ENCODE results near the gene MTUS2.

MTUS2 gene

GRCh38 chr13:29073755-29074154 lies 253.6 kb downstream of the MTUS2 start:
- Histone ChIP-seq H3K9ac (ENCODE audit: low read length) (no peak overlapping the region), H3K27me3 (ENCODE audit: control insufficient read depth, insufficient read depth, low read length) (no peaks in the 10 kb centered on the region), H3K4me1 (ENCODE audit: control insufficient read depth, insufficient read depth, low read length) (peaks cover 15% of the 10 kb centered on the region; the same call in 1 of the 2 replicates), H3K27ac (ENCODE audit: low read depth, low read length) (no peak overlapping the region), H3K36me3 (ENCODE audit: control insufficient read depth, insufficient read depth, low read length) (no peaks in the 10 kb centered on the region), H3K9me3 (ENCODE audit: control insufficient read depth, insufficient read depth, low read depth, low read length) (no peaks in the 10 kb centered on the region), H3K4me3 (ENCODE audit: low read depth, low read length) (no peak overlapping the region)

DNA sequence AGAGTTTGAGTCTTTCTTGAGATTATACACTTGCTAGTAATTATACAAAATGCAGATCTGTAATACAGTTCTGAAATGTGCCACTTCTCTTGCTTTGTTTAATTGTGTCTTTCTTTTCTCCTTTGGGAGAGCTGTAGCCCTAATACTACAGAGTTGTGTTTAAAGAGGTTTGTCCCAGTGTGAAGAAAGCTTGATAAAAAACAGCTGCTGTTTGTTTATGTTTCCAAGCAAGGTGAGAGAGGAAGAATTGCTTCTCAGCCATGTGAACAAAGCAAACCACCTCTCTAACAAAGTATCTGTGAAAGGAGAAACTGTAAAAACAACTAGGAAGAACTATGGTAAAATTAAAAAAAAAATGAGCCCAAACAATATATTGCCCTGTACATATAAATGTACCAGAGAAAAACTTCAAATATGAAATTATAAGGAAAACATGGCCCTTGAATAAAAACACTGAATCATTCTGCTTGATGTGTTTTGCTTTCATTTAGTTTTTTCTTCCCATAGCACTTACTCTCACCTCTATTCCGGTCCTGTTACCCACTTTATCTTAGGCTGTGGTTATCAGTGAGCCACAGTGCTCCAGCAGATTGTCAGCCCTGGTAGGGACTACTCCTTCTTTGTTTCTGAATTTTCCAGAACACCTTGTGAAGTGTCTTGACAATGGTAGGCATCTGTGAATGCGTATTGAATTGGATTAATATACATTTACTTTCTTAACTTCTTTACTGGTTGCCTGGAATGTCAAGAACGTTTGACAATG lies 257.1 kb downstream of the MTUS2 start:
- Histone ChIP-seq H3K27me3 (ENCODE audit: control insufficient read depth, insufficient read depth, low read length) (no peaks in the 10 kb centered on the region), H3K36me3 (ENCODE audit: control insufficient read depth, insufficient read depth, low read length) (no peaks in the 10 kb centered on the region), H3K4me1 (ENCODE audit: control insufficient read depth, insufficient read depth, low read length) (peaks cover 4% of the 10 kb centered on the region; the same call in 1 of the 2 replicates), H3K4me3 (ENCODE audit: low read depth, low read length) (no peak overlapping the region), H3K27ac (ENCODE audit: low read depth, low read length) (no peak overlapping the region), H3K9me3 (ENCODE audit: control insufficient read depth, insufficient read depth, low read depth, low read length) (no peaks in the 10 kb centered on the region), H3K9ac (ENCODE audit: low read length) (no peak overlapping the region)

DNA sequence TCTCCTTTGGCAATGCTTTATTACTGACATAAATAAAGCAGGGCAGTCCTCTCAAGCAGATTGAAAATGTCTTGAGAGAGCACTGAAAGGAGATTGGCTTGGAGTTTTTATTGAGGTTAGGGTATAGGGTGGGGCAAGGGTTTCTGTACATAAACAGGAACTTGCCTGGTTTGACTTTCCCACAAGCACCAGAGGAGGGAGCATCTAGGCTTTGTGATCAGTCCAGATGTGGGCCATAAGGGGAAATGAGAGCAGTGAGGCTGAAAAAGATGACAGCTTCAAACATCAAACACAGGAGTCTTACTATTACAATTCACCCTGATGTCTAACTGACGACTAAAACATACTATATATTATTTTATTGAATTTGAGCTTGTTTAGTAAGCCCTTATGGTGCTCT lies 260.9 kb downstream of the MTUS2 start:
- no peak overlapping the region for H3K4me3 ChIP-seq (ENCODE audit: low read depth, low read length)

GRCh38 chr13:29081697-29082440 lies 261.7 kb downstream of the MTUS2 start:
- Histone ChIP-seq H3K27me3 (ENCODE audit: control insufficient read depth, insufficient read depth, low read length) (no peaks in the 10 kb centered on the region), H3K36me3 (ENCODE audit: control insufficient read depth, insufficient read depth, low read length) (no peaks in the 10 kb centered on the region), H3K9me3 (ENCODE audit: control insufficient read depth, insufficient read depth, low read depth, low read length) (no peaks in the 10 kb centered on the region), H3K9ac (ENCODE audit: low read length) (no peak overlapping the region), H3K4me3 (ENCODE audit: low read depth, low read length) (no peak overlapping the region), H3K4me1 (ENCODE audit: control insufficient read depth, insufficient read depth, low read length) (no peaks in the 10 kb centered on the region), H3K27ac (ENCODE audit: low read depth, low read length) (no peak overlapping the region)

More for the DNA sequence above, 260.9 kb downstream of the MTUS2 start:
- Histone ChIP-seq H3K9ac (ENCODE audit: low read length) (no peak overlapping the region), H3K27ac (ENCODE audit: low read depth, low read length) (no peak overlapping the region), H3K36me3 (ENCODE audit: control insufficient read depth, insufficient read depth, low read length) (no peaks in the 10 kb centered on the region), H3K9me3 (ENCODE audit: control insufficient read depth, insufficient read depth, low read depth, low read length) (no peaks in the 10 kb centered on the region), H3K4me1 (ENCODE audit: control insufficient read depth, insufficient read depth, low read length) (no peaks in the 10 kb centered on the region), H3K27me3 (ENCODE audit: control insufficient read depth, insufficient read depth, low read length) (no peaks in the 10 kb centered on the region)

- Histone ChIP-seq H3K4me3 (ENCODE audit: low read depth, low read length) (no peak overlapping the region), H3K9me3 (ENCODE audit: control insufficient read depth, insufficient read depth, low read depth, low read length) (no peaks in the 10 kb centered on the region), H3K9ac (ENCODE audit: low read length) (no peak overlapping the region), H3K27me3 (ENCODE audit: control insufficient read depth, insufficient read depth, low read length) (no peaks in the 10 kb centered on the region), H3K4me1 (ENCODE audit: control insufficient read depth, insufficient read depth, low read length) (no peaks in the 10 kb centered on the region), H3K27ac (ENCODE audit: low read depth, low read length) (no peak overlapping the region), H3K36me3 (ENCODE audit: control insufficient read depth, insufficient read depth, low read length) (no peaks in the 10 kb centered on the region)
Observed at GRCh38 chr13:29099781-29100406, 279.8 kb downstream of the MTUS2 start.

DNA sequence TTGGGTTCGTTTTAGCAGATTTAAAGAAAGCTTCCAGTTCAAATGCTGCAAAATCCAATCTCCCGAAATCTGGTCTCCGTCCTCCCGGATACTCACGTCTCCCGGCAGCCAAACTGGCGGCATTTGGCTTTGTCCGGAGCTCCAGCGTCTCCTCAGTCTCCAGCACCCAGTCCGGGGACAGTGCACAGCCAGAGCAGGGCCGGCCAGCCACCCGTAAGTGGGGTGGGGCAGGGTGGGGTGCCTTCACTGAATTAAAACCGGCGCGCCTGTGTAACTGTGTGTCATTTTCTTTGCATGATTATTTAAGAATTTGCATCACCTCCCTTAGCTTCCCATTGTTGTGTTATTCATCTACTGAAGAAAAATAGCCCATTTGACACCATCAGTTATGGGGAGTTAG lies 280.6 kb downstream of the MTUS2 start:
- Histone ChIP-seq H3K27me3 (ENCODE audit: control insufficient read depth, insufficient read depth, low read length) (no peaks in the 10 kb centered on the region), H3K9me3 (ENCODE audit: control insufficient read depth, insufficient read depth, low read depth, low read length) (no peaks in the 10 kb centered on the region)

GRCh38 chr13:29101409-29101808 lies 281.3 kb downstream of the MTUS2 start:
- no peak overlapping the region for H3K27ac ChIP-seq (ENCODE audit: low read depth, low read length)
- no peak overlapping the region for H3K4me3 ChIP-seq (ENCODE audit: low read depth, low read length)
- no peaks in the 10 kb centered on the region for H3K9me3 ChIP-seq (ENCODE audit: control insufficient read depth, insufficient read depth, low read depth, low read length)
- H3K4me1 ChIP-seq (ENCODE audit: control insufficient read depth, insufficient read depth, low read length): no peaks in the 10 kb centered on the region
- no peaks in the 10 kb centered on the region for H3K27me3 ChIP-seq (ENCODE audit: control insufficient read depth, insufficient read depth, low read length)
- H3K9ac ChIP-seq (ENCODE audit: low read length): no peak overlapping the region
- no peaks in the 10 kb centered on the region for H3K36me3 ChIP-seq (ENCODE audit: control insufficient read depth, insufficient read depth, low read length)

More for the DNA sequence above, 280.6 kb downstream of the MTUS2 start:
- Histone ChIP-seq H3K27ac (ENCODE audit: low read depth, low read length) (no peak overlapping the region), H3K36me3 (ENCODE audit: control insufficient read depth, insufficient read depth, low read length) (no peaks in the 10 kb centered on the region), H3K4me3 (ENCODE audit: low read depth, low read length) (no peak overlapping the region), H3K9ac (ENCODE audit: low read length) (no peak overlapping the region), H3K4me1 (ENCODE audit: control insufficient read depth, insufficient read depth, low read length) (no peaks in the 10 kb centered on the region)

- no peak overlapping the region for H3K27ac ChIP-seq (ENCODE audit: low read depth, low read length)
- H3K4me3 ChIP-seq (ENCODE audit: low read depth, low read length): no peak overlapping the region
Observed at GRCh38 chr13:29101905-29102304, 281.8 kb downstream of the MTUS2 start.

GRCh38 chr13:29103065-29103800 lies 283.1 kb downstream of the MTUS2 start:
- Histone ChIP-seq H3K27me3 (ENCODE audit: control insufficient read depth, insufficient read depth, low read length) (no peaks in the 10 kb centered on the region), H3K9me3 (ENCODE audit: control insufficient read depth, insufficient read depth, low read depth, low read length) (no peaks in the 10 kb centered on the region), H3K36me3 (ENCODE audit: control insufficient read depth, insufficient read depth, low read length) (no peaks in the 10 kb centered on the region), H3K27ac (ENCODE audit: low read depth, low read length) (no peak overlapping the region), H3K4me3 (ENCODE audit: low read depth, low read length) (no peak overlapping the region), H3K9ac (ENCODE audit: low read length) (no peak overlapping the region), H3K4me1 (ENCODE audit: control insufficient read depth, insufficient read depth, low read length) (no peaks in the 10 kb centered on the region)

More at GRCh38 chr13:29101905-29102304, 281.8 kb downstream of the MTUS2 start:
- no peak overlapping the region for H3K9ac ChIP-seq (ENCODE audit: low read length)
- H3K27me3 ChIP-seq (ENCODE audit: control insufficient read depth, insufficient read depth, low read length): no peaks in the 10 kb centered on the region
- no peaks in the 10 kb centered on the region for H3K9me3 ChIP-seq (ENCODE audit: control insufficient read depth, insufficient read depth, low read depth, low read length)
- no peaks in the 10 kb centered on the region for H3K36me3 ChIP-seq (ENCODE audit: control insufficient read depth, insufficient read depth, low read length)
- no peaks in the 10 kb centered on the region for H3K4me1 ChIP-seq (ENCODE audit: control insufficient read depth, insufficient read depth, low read length)

DNA sequence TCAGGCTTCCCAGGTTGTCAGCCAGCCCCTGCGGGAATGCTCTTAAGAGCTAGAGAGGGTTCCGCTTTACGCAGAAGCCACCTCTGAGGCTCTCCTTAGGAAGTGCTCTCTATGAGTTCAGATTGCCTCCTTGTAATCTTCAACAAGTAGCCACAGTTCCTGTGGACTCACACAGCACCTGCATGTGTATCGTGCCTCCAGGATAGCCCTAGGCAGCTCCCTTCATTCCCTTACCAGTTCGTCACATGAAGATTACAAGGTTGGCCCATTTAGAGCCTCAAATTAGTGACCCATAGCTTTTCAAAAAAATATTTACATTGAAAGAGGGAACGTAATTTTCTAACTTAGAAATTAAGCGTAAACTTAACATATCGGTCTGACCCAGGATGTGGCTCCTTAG lies 284.3 kb downstream of the MTUS2 start:
- H3K9ac ChIP-seq (ENCODE audit: low read length): no peak overlapping the region
- H3K4me1 ChIP-seq (ENCODE audit: control insufficient read depth, insufficient read depth, low read length): no peaks in the 10 kb centered on the region
- no peaks in the 10 kb centered on the region for H3K27me3 ChIP-seq (ENCODE audit: control insufficient read depth, insufficient read depth, low read length)
- H3K27ac ChIP-seq (ENCODE audit: low read depth, low read length): no peak overlapping the region
- H3K4me3 ChIP-seq (ENCODE audit: low read depth, low read length): no peak overlapping the region
- no peaks in the 10 kb centered on the region for H3K36me3 ChIP-seq (ENCODE audit: control insufficient read depth, insufficient read depth, low read length)
- H3K9me3 ChIP-seq (ENCODE audit: control insufficient read depth, insufficient read depth, low read depth, low read length): no peaks in the 10 kb centered on the region
